ENCODE measurements around the gene ZNF202.

The ZNF202 gene

DNA sequence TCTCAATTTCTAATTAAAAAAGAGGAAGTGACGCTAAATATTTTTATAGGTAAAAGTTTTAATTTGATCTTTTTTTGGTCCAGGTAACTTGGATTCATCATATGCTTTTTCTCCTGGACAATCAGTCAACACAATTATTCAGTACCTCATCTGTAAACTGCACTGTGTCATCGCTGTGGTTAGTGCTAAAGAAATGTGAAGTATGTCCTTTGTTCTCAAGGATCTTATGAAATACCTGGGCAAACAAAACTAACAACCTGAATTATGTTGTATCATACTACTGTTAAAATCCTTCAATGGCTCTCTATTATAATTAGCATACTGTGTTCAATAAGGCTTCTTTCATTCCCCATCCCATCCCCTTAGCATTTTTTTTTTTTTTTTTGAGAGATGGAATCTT, 67.2 kb downstream of the ZNF202 start:
- H3K9me3 ChIP-seq (replicated peaks; ENCODE audit: insufficient read depth, low read length), result no peaks in the 10 kb centered on the region
- no peaks in the 10 kb centered on the region for H4K20me1 ChIP-seq (ENCODE audit: insufficient read depth, low read length)
- no peak for TF ChIP-seq EZH2 (optimal IDR thresholded peaks at IDR 0.05; ENCODE audit: low read depth, low read length)
- TF ChIP-seq, protein P1, sequence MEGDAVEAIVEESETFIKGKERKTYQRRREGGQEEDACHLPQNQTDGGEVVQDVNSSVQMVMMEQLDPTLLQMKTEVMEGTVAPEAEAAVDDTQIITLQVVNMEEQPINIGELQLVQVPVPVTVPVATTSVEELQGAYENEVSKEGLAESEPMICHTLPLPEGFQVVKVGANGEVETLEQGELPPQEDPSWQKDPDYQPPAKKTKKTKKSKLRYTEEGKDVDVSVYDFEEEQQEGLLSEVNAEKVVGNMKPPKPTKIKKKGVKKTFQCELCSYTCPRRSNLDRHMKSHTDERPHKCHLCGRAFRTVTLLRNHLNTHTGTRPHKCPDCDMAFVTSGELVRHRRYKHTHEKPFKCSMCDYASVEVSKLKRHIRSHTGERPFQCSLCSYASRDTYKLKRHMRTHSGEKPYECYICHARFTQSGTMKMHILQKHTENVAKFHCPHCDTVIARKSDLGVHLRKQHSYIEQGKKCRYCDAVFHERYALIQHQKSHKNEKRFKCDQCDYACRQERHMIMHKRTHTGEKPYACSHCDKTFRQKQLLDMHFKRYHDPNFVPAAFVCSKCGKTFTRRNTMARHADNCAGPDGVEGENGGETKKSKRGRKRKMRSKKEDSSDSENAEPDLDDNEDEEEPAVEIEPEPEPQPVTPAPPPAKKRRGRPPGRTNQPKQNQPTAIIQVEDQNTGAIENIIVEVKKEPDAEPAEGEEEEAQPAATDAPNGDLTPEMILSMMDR (IDR thresholded peaks at IDR 0.05; ENCODE audit: low read length), result no peak
- TF ChIP-seq EZH2phosphoT487 (IDR thresholded peaks at IDR 0.05; ENCODE audit: low read length), result no peak
- no peak overlapping the region for H2AFZ ChIP-seq (ENCODE audit: low read length)
- no peak overlapping the region for H3K4me2 ChIP-seq (ENCODE audit: low read depth, low read length)
- no peaks in the 10 kb centered on the region for H3K9me2 ChIP-seq (replicated peaks; ENCODE audit: insufficient read depth, low read length)
- no peak overlapping the region for H3K27ac ChIP-seq (ENCODE audit: low read length)
- no peaks in the 10 kb centered on the region for H3K36me3 ChIP-seq (replicated peaks; ENCODE audit: insufficient read depth, low read length)
- no peaks in the 10 kb centered on the region for H3K79me2 ChIP-seq (ENCODE audit: low read length)
- no peaks in the 10 kb centered on the region for H3K4me1 ChIP-seq (ENCODE audit: low read length)
- no peaks in the 10 kb centered on the region for H3F3A ChIP-seq (ENCODE audit: insufficient read depth, low read length)
- H3K4me3 ChIP-seq (ENCODE audit: low read length), result no peak overlapping the region
- no peak for DNase-seq
- H3K9ac ChIP-seq (ENCODE audit: low read length), result no peak overlapping the region
- no peaks in the 10 kb centered on the region for H3K27me3 ChIP-seq (replicated peaks; ENCODE audit: insufficient read depth, low read length)

Measured in MM.1S (cell line).